Right lobe of liver (tissue), 6 donors: ENCODE measurements around the gene UBTD2. TPM values are rescaled to one million over a fixed set of nuclear protein-coding genes. Genes with fewer than 3 reads are reported as not detected.
"Not testable (repeated sequence)": the region's sequence is repeated elsewhere in the genome, so short reads cannot be mapped to it uniquely, and the experiment has no call there.

Experiments
- ATAC-seq, 4 donors: fragments of 200-7000 bp; cut with Tn5 transposase; one replicate each; pipeline ENCODE4 v1.9.1; 2020; ENCODE audit warnings: mild to moderate bottlenecking in 4 of 4, moderate library complexity in 4 of 4
- DNase-seq, 3 donors: peaks; one replicate each; pipeline ENCODE4 v3.0.0-alpha.2; 2020
- H3K27ac ChIP-seq, 3 donors: fragments of 200-600 bp; one replicate each; pipeline ENCODE4 v1.8.0; 2022
- H3K27me3 ChIP-seq, 2 donors: fragments of 200-600 bp; one replicate each; pipeline ENCODE4 v1.8.0; 2022
- H3K36me3 ChIP-seq, 4 donors: fragments of 200-600 bp; sonication (generic) in 1 of 4; one replicate each; pipeline versions ENCODE4 v1.5.1 to v1.8.0; 2017 to 2022; ENCODE audit warnings: control low read depth in 1 of 4
- H3K4me1 ChIP-seq, 4 donors: fragments of 200-600 bp; sonication (generic) in 1 of 4; one replicate each; pipeline versions ENCODE4 v1.5.1 to v1.8.0; 2017 to 2022; ENCODE audit warnings: control low read depth in 1 of 4
- H3K4me3 ChIP-seq, 3 donors: fragments of 200-600 bp; one replicate each; pipeline ENCODE4 v1.8.0; 2022
- H3K9me3 ChIP-seq, 4 donors: fragments of 200-600 bp; sonication (generic) in 1 of 4; one replicate each; pipeline versions ENCODE4 v1.5.1 to v1.8.0; 2017 to 2022; ENCODE audit warnings: control low read depth in 1 of 4
- CTCF ChIP-seq, 4 donors: fragments of 200-600 bp in 3 of 4; fragments of 450-650 bp in 1 of 4; IDR thresholded peaks; one replicate each; pipeline versions ENCODE4 v1.5.1 to v1.8.0; 2016 to 2022; ENCODE audit warnings: antibody characterized with exemption in 4 of 4, mild to moderate bottlenecking in 2 of 4
- POLR2A ChIP-seq: fragments of 450-650 bp; IDR thresholded peaks from one replicate; pipeline ENCODE4 v1.6.1; 2017; ENCODE audit warnings: antibody characterized with exemption, mild to moderate bottlenecking
- WGBS: methylation state at CpG from one replicate; pipeline ENCODE4 v1.1.6; 2018; ENCODE audit warnings: low coverage, low lambda C conversion rate; ENCODE audit not compliant: insufficient coverage; ENCODE audit errors: missing lambda C conversion rate; 5-methylcytosine and 5-hydroxymethylcytosine counted together
- intact Hi-C, 2 donors: fragments of 100-400 bp; cut with DNase I; formaldehyde crosslinking; loops; one replicate each; pipeline versions ENCODE4 v1.11.2 to v1.14.1; 2022
- total RNA-seq, 6 experiments: library from RNA; depleted of rRNA in 2 of 6; stranded (reverse); fragments of >200 nt in 2 of 6; fragmentation: NEBNext Ultra II Directional in 3 of 6; extraction: Animal tissue kit (Norgen Biotek cat#: 25700) in 3 of 6; gene quantifications; one replicate each; pipeline versions ENCODE4 v1.1.0 to v1.2.4, GENCODE V29; 2016 to 2023
- donor health status: DM: no; HTN: yes; CAD: no.
- donor health status: DM: no; HTN: no; CAD: no.
- donor health status: DM: no; HTN: no; CAD: no.
- donor health status: DM: no; HTN: yes; CAD: no.
- donor health status: DM: no; HTN: yes; CAD: no.

UBTD2 gene
- total RNA-seq, 6 experiments from 2014 or later, result 6.7 to 11.7 (median 9.2) TPM

GRCh38 chr5:172213126-172213525 is 70.4 kb downstream of the UBTD2 start:
- H3K4me3 ChIP-seq, result no peak overlapping the region
- H3K27me3 ChIP-seq, result no peaks in the 10 kb centered on the region
- no peak for DNase-seq
- peaks cover 0 to 11% (median 0%) of the 10 kb centered on the region in 4 donors for H3K36me3 ChIP-seq
- H3K4me1 ChIP-seq, result no peaks in the 10 kb centered on the region
- 100% methylated on average over 4 of the region's 4 CpGs for WGBS
- no peak for TF ChIP-seq POLR2A
- TF ChIP-seq CTCF (IDR thresholded peaks at IDR 0.05), result no peak
- intact Hi-C loops, result no loop called here
- H3K27ac ChIP-seq, result no peak overlapping the region
- H3K9me3 ChIP-seq, result no peaks in the 10 kb centered on the region
- ATAC-seq, result no peak

GRCh38 chr5:172211676-172212075 is 71.9 kb downstream of the UBTD2 start:
- TF ChIP-seq CTCF (IDR thresholded peaks at IDR 0.05) (no peak), POLR2A (no peak)
- H3K36me3 ChIP-seq, result peaks cover 0 to 11% (median 0%) of the 10 kb centered on the region in 4 donors
- H3K27me3 ChIP-seq, result no peaks in the 10 kb centered on the region
- H3K27ac ChIP-seq, result no peak overlapping the region
- no peaks in the 10 kb centered on the region for H3K4me1 ChIP-seq
- no peak for ATAC-seq
- intact Hi-C loops, result no loop called here
- no peak for DNase-seq
- WGBS, result 98% methylated on average over 5 of the region's 8 CpGs
- no peak overlapping the region for H3K4me3 ChIP-seq
- H3K9me3 ChIP-seq, result no peaks in the 10 kb centered on the region

GRCh38 chr5:172209714-172210113 is 73.8 kb downstream of the UBTD2 start:
- Histone ChIP-seq H3K27me3 (no peaks in the 10 kb centered on the region), H3K9me3 (no peaks in the 10 kb centered on the region), H3K4me1 (no peaks in the 10 kb centered on the region), H3K36me3 (peaks cover 0 to 11% (median 0%) of the 10 kb centered on the region in 4 donors), H3K27ac (no peak overlapping the region), H3K4me3 (no peak overlapping the region)
- ATAC-seq (no peak), DNase-seq (no peak)
- TF ChIP-seq CTCF (IDR thresholded peaks at IDR 0.05) (no peak), POLR2A (no peak)
- intact Hi-C loops, result no loop called here
- WGBS, result 97% methylated on average over 2 of the region's 2 CpGs

- no peak for TF ChIP-seq POLR2A
- no peak for TF ChIP-seq CTCF (IDR thresholded peaks at IDR 0.05)
- Histone ChIP-seq H3K4me3 (no peak overlapping the region), H3K36me3 (peaks cover 0 to 11% (median 0%) of the 10 kb centered on the region in 4 donors), H3K4me1 (no peaks in the 10 kb centered on the region), H3K9me3 (no peaks in the 10 kb centered on the region), H3K27ac (no peak overlapping the region), H3K27me3 (no peaks in the 10 kb centered on the region)
- ATAC-seq (no peak), DNase-seq (no peak)
- 66% methylated on average over 3 of the region's 3 CpGs for WGBS
- intact Hi-C loops, result no loop called here
Observed at GRCh38 chr5:172207511-172207910, 76.1 kb downstream of the UBTD2 start.

- ATAC-seq, H3K9me3 ChIP-seq, DNase-seq, intact Hi-C loops, H3K27ac ChIP-seq, H3K27me3 ChIP-seq, H3K4me3 ChIP-seq, H3K4me1 ChIP-seq, H3K36me3 ChIP-seq: not testable (repeated sequence)
- WGBS, result 87% methylated on average over 4 of the region's 11 CpGs
Observed at GRCh38 chr5:172205984-172206383, 77.6 kb downstream of the UBTD2 start.
